Caco-2 (cell line): Measurements from ENCODE around the gene SIDT2. TPM values are rescaled to one million over a fixed set of nuclear protein-coding genes. Genes with fewer than 3 reads are reported as not detected.

Source experiments
- BruUV-seq: library from RNA; stranded (reverse); fragments of 400-500 nt; replicated peaks from 2 replicates; lab custom pipeline; 2021; lab: Mats Ljungman, UMichigan
- CTCF ChIA-PET: fragments of 300-600 bp; sonication (Branson Sonifier 250); formaldehyde crosslinking; loops from one replicate; lab custom pipeline; 2022; ENCODE audit warnings: antibody characterized with exemption; lab: Charles Lee
- POLR2A ChIA-PET: fragments of 300-600 bp; sonication (Branson Sonifier 250); formaldehyde crosslinking; loops from one replicate; lab custom pipeline; 2022; ENCODE audit warnings: antibody characterized with exemption; lab: Charles Lee
- DNase-seq, 2 experiments: peaks; one replicate each; pipeline versions ENCODE4 v3.0.0 to v3.0.0-alpha.2; 2020 to 2022
- H3K27me3 ChIP-seq: replicated peaks from 2 replicates; pipeline ENCODE4 v1.6.0; 2011; ENCODE audit warnings: low read length; ENCODE audit not compliant: control insufficient read depth, insufficient read depth
- H3K36me3 ChIP-seq: 2 replicates; pipeline ENCODE4 v1.5.1; 2011; ENCODE audit warnings: low read length; ENCODE audit not compliant: control insufficient read depth, insufficient read depth
- H3K4me1 ChIP-seq: fragments of 250-450 bp; sonication (Bioruptor Pico); 2 replicates; pipeline ENCODE4 v1.5.1; 2020; ENCODE audit warnings: mild to moderate bottlenecking
- H3K4me3 ChIP-seq: 2 replicates; pipeline ENCODE4 v1.5.1; 2011; ENCODE audit warnings: low read depth, mild to moderate bottlenecking, control low read depth, low read length
- H3K9me3 ChIP-seq: fragments of 250-450 bp; sonication (Bioruptor Pico); 2 replicates; pipeline ENCODE4 v1.5.1; 2020; ENCODE audit warnings: mild to moderate bottlenecking, moderate library complexity
- H3K27ac Mint-ChIP-seq: one replicate; pipeline ENCODE4 v1.8.0; 2022; ENCODE audit warnings: mixed read lengths; ENCODE audit not compliant: unreplicated experiment
- H3K27me3 Mint-ChIP-seq: one replicate; pipeline ENCODE4 v1.8.0; 2022; ENCODE audit warnings: mixed read lengths; ENCODE audit not compliant: insufficient read depth, unreplicated experiment
- H3K36me3 Mint-ChIP-seq: one replicate; pipeline ENCODE4 v1.8.0; 2022; ENCODE audit warnings: mild to moderate bottlenecking, mixed read lengths; ENCODE audit not compliant: insufficient read depth, unreplicated experiment
- H3K4me1 Mint-ChIP-seq: one replicate; pipeline ENCODE4 v1.8.0; 2022; ENCODE audit warnings: low read depth, mixed read lengths; ENCODE audit not compliant: unreplicated experiment
- H3K4me3 Mint-ChIP-seq: one replicate; pipeline ENCODE4 v1.8.0; 2022; ENCODE audit warnings: mild to moderate bottlenecking, moderate library complexity, mixed read lengths; ENCODE audit not compliant: unreplicated experiment
- H3K9me3 Mint-ChIP-seq: one replicate; pipeline ENCODE4 v1.8.0; 2022; ENCODE audit warnings: mixed read lengths; ENCODE audit not compliant: unreplicated experiment
- CTCF ChIP-seq, 2 experiments: fragments of 200-600 bp in 1 of 2; IDR thresholded peaks; 1 replicate in 1 of 2; 2 replicates in 1 of 2; pipeline versions ENCODE4 v1.5.1 to v1.8.0; 2011 to 2022; ENCODE audit warnings: antibody characterized with exemption in 1 of 2, control low read depth in 1 of 2, inconsistent platforms in 1 of 2, low read depth in 1 of 2, low read length in 1 of 2, mild to moderate bottlenecking in 1 of 2, moderate library complexity in 1 of 2; ENCODE audit not compliant: insufficient read depth in 1 of 2, severe bottlenecking in 1 of 2, unreplicated experiment in 1 of 2
- intact Hi-C: fragments of 100-400 bp; cut with micrococcal nuclease; formaldehyde crosslinking; loops from one replicate; pipeline ENCODE4 v1.10.0; 2022; ENCODE audit not compliant: unreplicated experiment
- total RNA-seq: library from RNA; stranded (reverse); gene quantifications from 2 replicates; pipeline ENCODE4 v1.2.3, GENCODE V29; 2022

Gene SIDT2
- total RNA-seq, 1 experiment from 2014 or later, result 61.7 TPM

- Mint-ChIP-seq H3K4me1 (peaks cover 11% of the 10 kb centered on the region), H3K4me3 (no peak overlapping the region), H3K36me3 (peaks cover 18% of the 10 kb centered on the region), H3K9me3 (no peaks in the 10 kb centered on the region), H3K27ac (no peak overlapping the region), H3K27me3 (no peaks in the 10 kb centered on the region)
- no TSS peak for BruUV-seq
- intact Hi-C loops, result no loop called here
- CTCF ChIA-PET, result no interaction called here
- POLR2A ChIA-PET, result no interaction called here
- Histone ChIP-seq H3K4me3 (no peak overlapping the region), H3K9me3 (no peaks in the 10 kb centered on the region), H3K27me3 (no peaks in the 10 kb centered on the region), H3K4me1 (peaks cover 12% of the 10 kb centered on the region), H3K36me3 (peaks cover 16% of the 10 kb centered on the region)
- TF ChIP-seq CTCF (IDR thresholded peaks at IDR 0.05; ENCODE audit: insufficient read depth in 1 of 2, low read depth in 1 of 2, low read length in 1 of 2, severe bottlenecking in 1 of 2, unreplicated experiment in 1 of 2), result no peak
- DNase-seq, result no peak
Observed at GRCh38 chr11:117187007-117187406, 8.5 kb downstream of the SIDT2 start.

GRCh38 chr11:117187428-117187798 is 8.9 kb downstream of the SIDT2 start:
- TF ChIP-seq CTCF (IDR thresholded peaks at IDR 0.05; ENCODE audit: insufficient read depth in 1 of 2, low read depth in 1 of 2, low read length in 1 of 2, severe bottlenecking in 1 of 2, unreplicated experiment in 1 of 2), result no peak
- Histone ChIP-seq H3K9me3 (no peaks in the 10 kb centered on the region), H3K4me3 (no peak overlapping the region), H3K27me3 (no peaks in the 10 kb centered on the region), H3K4me1 (peaks cover 12% of the 10 kb centered on the region), H3K36me3 (peaks cover 12% of the 10 kb centered on the region)
- peaks cover 11% of the 10 kb centered on the region for H3K4me1 Mint-ChIP-seq
- no peaks in the 10 kb centered on the region for H3K27me3 Mint-ChIP-seq
- BruUV-seq, result no TSS peak
- H3K36me3 Mint-ChIP-seq, result peaks cover 19% of the 10 kb centered on the region
- intact Hi-C loops, result no loop called here
- ChIA-PET CTCF (no interaction called here), POLR2A (no interaction called here)
- no peak overlapping the region for H3K4me3 Mint-ChIP-seq
- no peak overlapping the region for H3K27ac Mint-ChIP-seq
- H3K9me3 Mint-ChIP-seq, result no peaks in the 10 kb centered on the region
- no peak for DNase-seq

DNA sequence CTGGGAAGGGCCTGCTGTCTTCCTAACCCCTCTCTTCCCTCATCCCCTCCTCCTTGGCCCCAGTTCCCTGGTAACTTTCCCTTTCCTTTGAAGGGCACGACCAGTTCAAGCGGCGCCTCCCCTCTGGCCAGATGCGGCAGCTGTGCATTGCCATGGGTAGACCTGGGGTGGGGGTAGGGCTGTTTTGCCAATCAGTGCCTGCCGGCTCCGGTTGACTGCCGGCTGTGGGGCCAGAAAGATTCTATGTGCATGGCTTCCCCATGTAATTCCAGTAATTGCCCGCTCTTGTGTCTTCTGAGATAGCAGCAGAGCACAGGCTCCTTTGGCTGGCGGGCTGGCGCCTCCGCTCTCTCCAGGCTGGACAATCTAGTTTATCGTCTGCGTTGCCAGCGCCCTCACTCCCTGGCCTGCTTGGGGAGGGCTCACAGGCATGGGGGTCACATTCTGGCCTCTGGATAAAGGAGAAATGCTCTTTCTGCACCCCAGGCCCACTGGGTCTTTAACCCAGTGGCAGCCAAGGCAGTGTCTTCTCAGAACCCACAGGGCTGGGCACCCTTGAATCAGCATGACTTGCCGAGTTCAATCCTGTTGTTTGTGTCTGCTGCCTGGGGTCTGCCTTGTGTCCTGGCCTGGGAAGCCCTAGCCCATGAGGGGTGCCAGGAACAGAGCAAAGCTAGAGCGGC is 9.4 kb downstream of the SIDT2 start:
- H3K27ac Mint-ChIP-seq, result no peak overlapping the region
- H3K36me3 ChIP-seq, result peaks cover 11% of the 10 kb centered on the region
- no peak overlapping the region for H3K4me3 ChIP-seq
- no peak for TF ChIP-seq CTCF (IDR thresholded peaks at IDR 0.05; ENCODE audit: insufficient read depth in 1 of 2, low read depth in 1 of 2, low read length in 1 of 2, severe bottlenecking in 1 of 2, unreplicated experiment in 1 of 2)
- no peaks in the 10 kb centered on the region for H3K9me3 Mint-ChIP-seq
- CTCF ChIA-PET, result no interaction called here
- H3K4me3 Mint-ChIP-seq, result no peak overlapping the region
- BruUV-seq, result no TSS peak
- H3K27me3 ChIP-seq, result no peaks in the 10 kb centered on the region
- peaks cover 11% of the 10 kb centered on the region for H3K4me1 Mint-ChIP-seq
- DNase-seq, result no peak
- no peaks in the 10 kb centered on the region for H3K9me3 ChIP-seq
- no peaks in the 10 kb centered on the region for H3K27me3 Mint-ChIP-seq
- POLR2A ChIA-PET, result no interaction called here
- intact Hi-C loops, result no loop called here
- peaks cover 12% of the 10 kb centered on the region for H3K4me1 ChIP-seq
- H3K36me3 Mint-ChIP-seq, result peaks cover 19% of the 10 kb centered on the region
